Neutrophil (primary cell): ENCODE results near the gene EEFSEC.

ENCODE experiments used
- H3K27ac ChIP-seq: fragments of 200-600 bp; sonication (generic); 2 replicates; pipeline ENCODE4 v1.5.1; 2016; ENCODE audit warnings: mild to moderate bottlenecking, moderate library complexity
- H3K27me3 ChIP-seq: fragments of 200-600 bp; sonication (generic); 2 replicates; pipeline ENCODE4 v1.6.0; 2016; ENCODE audit warnings: mild to moderate bottlenecking
- H3K36me3 ChIP-seq: fragments of 200-600 bp; sonication (generic); 2 replicates; pipeline ENCODE4 v1.5.1; 2017
- H3K4me1 ChIP-seq, 2 experiments: fragments of 200-600 bp in 1 of 2; sonication (generic) in 1 of 2; 1 replicate in 1 of 2; 2 replicates in 1 of 2; pipeline versions ENCODE4 v1.5.1 to v1.6.1; 2013 to 2016; ENCODE audit warnings: low read depth in 1 of 2, low read length in 1 of 2, mild to moderate bottlenecking in 1 of 2, moderate library complexity in 1 of 2; ENCODE audit not compliant: control insufficient read depth in 1 of 2, insufficient read depth in 1 of 2
- H3K4me3 ChIP-seq, 2 experiments: fragments of 200-600 bp in 1 of 2; sonication (generic) in 1 of 2; 1 replicate in 1 of 2; 2 replicates in 1 of 2; pipeline ENCODE4 v1.5.1; 2013 to 2016; ENCODE audit warnings: low read depth in 1 of 2, low read length in 1 of 2, mild to moderate bottlenecking in 1 of 2, moderate library complexity in 1 of 2
- H3K9me3 ChIP-seq: fragments of 200-600 bp; sonication (generic); 2 replicates; pipeline ENCODE4 v1.5.1; 2016
- TF ChIP-seq, protein P1 (sequence below): fragments of 200-600 bp; sonication (generic); IDR thresholded peaks from 2 replicates; pipeline ENCODE4 v1.5.1; 2016; ENCODE audit warnings: antibody characterized with exemption

EEFSEC gene

DNA sequence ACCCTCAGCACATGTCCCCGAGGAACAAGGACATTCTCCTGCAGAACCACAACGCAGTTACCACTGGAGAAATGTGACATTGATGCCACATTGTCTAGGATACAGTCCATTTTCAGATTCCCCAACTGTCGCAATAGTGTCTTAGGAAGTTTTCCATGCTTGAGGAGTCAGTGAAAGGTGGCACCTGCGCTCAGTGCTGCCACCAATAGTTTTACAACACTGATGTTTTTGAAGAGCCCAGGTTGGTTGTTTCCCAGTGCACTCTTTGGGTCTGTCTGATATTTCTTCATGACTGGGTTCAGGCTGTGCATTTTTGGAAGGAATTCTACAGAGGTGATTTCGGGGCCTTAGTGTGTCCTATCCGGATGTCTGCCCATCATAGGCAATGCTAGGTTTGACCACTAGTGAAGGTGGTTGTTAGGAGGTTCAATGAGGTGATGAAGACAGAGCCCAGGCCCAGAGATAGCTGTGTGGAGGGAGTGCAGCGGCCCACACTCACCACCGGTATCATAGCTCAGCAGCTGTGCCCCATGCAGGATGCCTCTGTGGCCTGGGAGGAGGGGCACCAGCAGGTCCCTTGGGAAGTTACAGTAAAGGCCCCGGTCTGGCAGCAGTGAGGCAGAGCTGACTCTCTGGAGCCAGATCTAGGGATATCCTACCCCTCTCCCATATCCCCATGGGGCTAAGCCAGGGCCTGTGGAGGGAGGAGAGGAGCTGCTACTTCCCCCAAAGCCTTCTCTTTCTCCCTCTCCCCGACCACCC, 216.8 kb downstream of the EEFSEC start:
- TF ChIP-seq, protein P1, sequence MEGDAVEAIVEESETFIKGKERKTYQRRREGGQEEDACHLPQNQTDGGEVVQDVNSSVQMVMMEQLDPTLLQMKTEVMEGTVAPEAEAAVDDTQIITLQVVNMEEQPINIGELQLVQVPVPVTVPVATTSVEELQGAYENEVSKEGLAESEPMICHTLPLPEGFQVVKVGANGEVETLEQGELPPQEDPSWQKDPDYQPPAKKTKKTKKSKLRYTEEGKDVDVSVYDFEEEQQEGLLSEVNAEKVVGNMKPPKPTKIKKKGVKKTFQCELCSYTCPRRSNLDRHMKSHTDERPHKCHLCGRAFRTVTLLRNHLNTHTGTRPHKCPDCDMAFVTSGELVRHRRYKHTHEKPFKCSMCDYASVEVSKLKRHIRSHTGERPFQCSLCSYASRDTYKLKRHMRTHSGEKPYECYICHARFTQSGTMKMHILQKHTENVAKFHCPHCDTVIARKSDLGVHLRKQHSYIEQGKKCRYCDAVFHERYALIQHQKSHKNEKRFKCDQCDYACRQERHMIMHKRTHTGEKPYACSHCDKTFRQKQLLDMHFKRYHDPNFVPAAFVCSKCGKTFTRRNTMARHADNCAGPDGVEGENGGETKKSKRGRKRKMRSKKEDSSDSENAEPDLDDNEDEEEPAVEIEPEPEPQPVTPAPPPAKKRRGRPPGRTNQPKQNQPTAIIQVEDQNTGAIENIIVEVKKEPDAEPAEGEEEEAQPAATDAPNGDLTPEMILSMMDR = no peak
- H3K27ac ChIP-seq = no peak overlapping the region

DNA sequence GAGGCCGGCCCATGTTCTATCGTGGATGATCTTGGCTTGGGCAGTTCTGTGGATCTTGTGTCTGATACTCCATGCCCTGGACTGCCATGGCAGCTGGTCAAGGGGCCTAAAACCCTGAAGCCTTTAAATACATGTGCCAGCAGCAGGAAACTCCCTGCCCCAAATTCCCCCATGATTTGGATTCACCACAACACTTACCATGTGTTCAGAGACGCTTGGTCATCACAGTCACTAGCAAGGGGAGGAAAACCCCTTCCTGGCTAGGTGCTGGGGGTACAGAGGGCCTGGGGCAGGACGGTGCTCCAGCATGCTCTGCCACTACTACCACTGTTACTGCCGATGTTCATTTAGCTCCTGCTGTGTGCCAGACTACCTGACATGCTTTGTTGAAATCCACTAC, 219.0 kb downstream of the EEFSEC start:
- Histone ChIP-seq H3K36me3 (no peaks in the 10 kb centered on the region), H3K4me1 (no peaks in the 10 kb centered on the region), H3K27ac (no peak overlapping the region), H3K27me3 (no peaks in the 10 kb centered on the region), H3K9me3 (no peaks in the 10 kb centered on the region), H3K4me3 (no peak overlapping the region)
- TF ChIP-seq, protein P1 = no peak

More for the DNA sequence above, 216.8 kb downstream of the EEFSEC start:
- Histone ChIP-seq H3K27me3 (no peaks in the 10 kb centered on the region), H3K4me1 (no peaks in the 10 kb centered on the region), H3K4me3 (no peak overlapping the region), H3K36me3 (no peaks in the 10 kb centered on the region), H3K9me3 (no peaks in the 10 kb centered on the region)

DNA sequence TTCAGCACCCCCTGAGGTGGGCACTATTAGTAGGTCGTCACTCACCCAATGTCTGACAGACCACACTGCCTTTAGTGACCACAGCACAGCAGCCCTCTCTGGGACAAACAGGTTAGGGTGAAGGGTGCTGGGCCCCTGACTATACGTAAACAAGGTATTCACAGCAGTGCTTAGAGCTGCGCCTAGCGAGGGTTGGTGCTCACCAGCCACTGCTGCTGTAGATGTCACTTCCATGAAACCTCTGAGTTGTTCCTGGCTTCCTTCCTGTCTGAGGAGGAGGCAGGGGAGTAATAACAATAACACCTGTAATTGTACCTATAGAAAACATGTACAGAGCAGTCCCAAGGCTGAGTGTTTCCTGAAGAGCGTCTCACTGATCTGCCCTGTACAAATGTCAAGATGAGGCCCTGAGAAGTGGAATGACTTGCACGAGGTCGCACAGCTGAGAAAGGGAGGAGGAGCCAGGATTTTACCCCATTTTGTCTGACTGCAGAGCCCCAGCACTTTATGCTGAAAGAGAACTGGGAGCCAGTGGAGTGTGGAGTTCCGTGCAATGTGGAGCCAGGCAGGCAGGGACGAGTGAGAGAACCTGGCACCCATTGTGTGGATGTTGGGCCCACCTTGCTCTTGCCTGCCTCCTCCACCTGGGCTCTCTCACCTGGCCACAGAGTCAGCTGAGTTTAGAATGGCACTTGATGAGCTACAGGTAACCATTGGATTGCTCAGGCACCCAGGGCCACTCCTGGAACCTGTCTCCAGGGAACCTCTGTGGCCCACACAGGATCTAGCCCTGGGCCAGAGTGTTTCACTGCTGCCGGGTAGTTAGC, 219.6 kb downstream of the EEFSEC start:
- H3K4me1 ChIP-seq = no peaks in the 10 kb centered on the region
- no peak overlapping the region for H3K27ac ChIP-seq
- H3K9me3 ChIP-seq = no peaks in the 10 kb centered on the region
- TF ChIP-seq, protein P1 = no peak
- H3K36me3 ChIP-seq = no peaks in the 10 kb centered on the region
- H3K4me3 ChIP-seq = no peak overlapping the region
- no peaks in the 10 kb centered on the region for H3K27me3 ChIP-seq

DNA sequence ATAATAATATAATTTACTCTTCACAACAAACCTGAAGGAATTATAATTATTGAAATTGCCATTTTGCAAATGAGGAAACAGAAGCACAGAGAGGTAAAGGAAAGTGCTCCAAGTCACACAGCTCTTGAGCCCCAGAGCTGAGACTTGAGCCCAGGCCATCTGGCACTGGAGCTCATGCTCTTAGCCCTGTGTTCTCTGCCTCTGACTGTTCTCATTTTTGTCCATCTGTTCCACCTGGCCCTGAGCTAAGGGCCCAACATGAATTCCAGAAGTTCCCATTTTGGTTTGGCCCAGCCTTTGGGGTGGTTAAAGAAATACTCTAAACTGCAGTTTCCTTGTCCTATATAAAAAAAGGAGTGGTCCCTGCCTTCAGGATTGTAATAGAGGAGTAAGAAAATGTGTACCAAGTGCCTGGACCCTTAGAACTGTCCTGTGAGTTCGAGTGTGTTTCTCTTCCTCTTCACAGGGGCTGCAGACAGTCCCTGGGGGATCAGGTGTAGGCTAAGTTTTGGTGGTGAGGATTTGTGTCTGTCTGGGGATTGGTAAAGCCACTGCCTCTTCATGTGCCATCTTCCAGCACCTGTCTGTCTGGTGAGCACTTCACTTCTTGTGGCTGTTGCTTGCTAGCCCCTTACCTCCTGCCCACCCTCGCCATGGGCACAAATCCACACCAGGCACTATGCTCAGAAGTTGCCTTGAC, 221.6 kb downstream of the EEFSEC start:
- no peaks in the 10 kb centered on the region for H3K4me1 ChIP-seq
- H3K4me3 ChIP-seq = no peak overlapping the region

DNA sequence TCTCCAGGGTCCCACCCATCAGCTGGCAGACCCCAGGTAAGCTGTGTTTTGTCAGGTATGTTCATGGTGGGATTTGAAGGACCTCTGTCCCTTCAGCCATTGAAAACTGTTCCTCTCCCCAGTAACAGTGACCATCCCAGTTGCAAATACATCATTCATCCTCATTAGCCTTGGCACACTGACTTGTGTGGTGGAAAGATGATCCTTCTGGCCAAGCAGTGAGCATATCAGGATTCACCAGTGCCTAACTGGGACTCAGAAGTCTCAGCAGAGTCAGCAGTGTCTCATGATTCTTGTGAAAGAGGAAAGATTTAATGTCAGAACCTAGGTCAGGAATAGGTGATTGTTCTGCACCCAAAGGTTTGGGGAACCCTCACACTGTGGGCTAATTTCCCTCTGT, 223.2 kb downstream of the EEFSEC start:
- no peaks in the 10 kb centered on the region for H3K9me3 ChIP-seq
- no peak overlapping the region for H3K27ac ChIP-seq
- no peaks in the 10 kb centered on the region for H3K27me3 ChIP-seq
- TF ChIP-seq, protein P1 = no peak
- no peak overlapping the region for H3K4me3 ChIP-seq
- H3K36me3 ChIP-seq = no peaks in the 10 kb centered on the region
- no peaks in the 10 kb centered on the region for H3K4me1 ChIP-seq

More for the DNA sequence above, 221.6 kb downstream of the EEFSEC start:
- Histone ChIP-seq H3K36me3 (no peaks in the 10 kb centered on the region), H3K27me3 (no peaks in the 10 kb centered on the region), H3K9me3 (no peaks in the 10 kb centered on the region), H3K27ac (no peak overlapping the region)
- TF ChIP-seq, protein P1 = no peak
